Spleen (tissue), 11 donors: ENCODE data around the gene MANBA. TPM values are rescaled to one million over a fixed set of nuclear protein-coding genes. Genes with fewer than 3 reads are reported as not detected.
A peak's percentile ranks its signal among the peaks of the same experiment; 100 is the strongest.

Experiments used
- DNase-seq: peaks from one replicate; pipeline ENCODE4 v3.0.0-alpha.2; 2020
- H3K27ac ChIP-seq, 8 donors: fragments of 200-600 bp; sonication (generic) in 7 of 8; 1 replicate in 4 of 8; 2 replicates in 4 of 8; pipeline versions ENCODE4 v1.5.0 to v1.8.0; 2016 to 2021; ENCODE audit warnings: inconsistent platforms in 4 of 8, mild to moderate bottlenecking in 4 of 8, moderate library complexity in 1 of 8
- H3K27me3 ChIP-seq, 7 donors: fragments of 200-600 bp; sonication (generic) in 6 of 7; replicated peaks in 1 of 7; 1 replicate in 4 of 7; 2 replicates in 3 of 7; pipeline versions ENCODE4 v1.5.0 to v1.8.0; 2016 to 2021; ENCODE audit warnings: inconsistent platforms in 3 of 7, mild to moderate bottlenecking in 1 of 7
- H3K36me3 ChIP-seq, 6 donors: fragments of 200-600 bp; sonication (generic) in 5 of 6; 1 replicate in 4 of 6; 2 replicates in 2 of 6; pipeline versions ENCODE4 v1.5.0 to v1.8.0; 2016 to 2021; ENCODE audit warnings: inconsistent platforms in 2 of 6
- H3K4me1 ChIP-seq, 6 donors: fragments of 200-600 bp; sonication (generic) in 5 of 6; 1 replicate in 3 of 6; 2 replicates in 3 of 6; pipeline versions ENCODE4 v1.5.0 to v1.8.0; 2016 to 2021; ENCODE audit warnings: inconsistent platforms in 3 of 6
- H3K4me3 ChIP-seq, 8 donors: fragments of 200-600 bp; sonication (generic) in 7 of 8; 1 replicate in 4 of 8; 2 replicates in 4 of 8; pipeline versions ENCODE4 v1.5.0 to v1.8.0; 2016 to 2021; ENCODE audit warnings: inconsistent platforms in 4 of 8, mild to moderate bottlenecking in 4 of 8, moderate library complexity in 2 of 8
- H3K9me3 ChIP-seq, 8 donors: fragments of 200-600 bp; sonication (generic) in 7 of 8; 1 replicate in 4 of 8; 2 replicates in 4 of 8; pipeline versions ENCODE4 v1.5.0 to v1.8.0; 2016 to 2021; ENCODE audit warnings: inconsistent platforms in 4 of 8
- POLR2A ChIP-seq, 3 donors: fragments of 450-650 bp; IDR thresholded peaks; one replicate each; pipeline ENCODE4 v1.5.1; 2017; ENCODE audit warnings: antibody characterized with exemption in 3 of 3, mild to moderate bottlenecking in 1 of 3
- POLR2AphosphoS5 ChIP-seq, 3 donors: sonication (generic); formaldehyde crosslinking; IDR thresholded peaks; one replicate each; pipeline ENCODE4 v1.5.1; 2017; ENCODE audit warnings: antibody characterized with exemption in 3 of 3
- WGBS, 5 donors: extraction: QIAGEN DNeasy Blood & Tissue Kit in 3 of 5; methylation state at CpG; one replicate each; pipeline versions ENCODE4 v1.1.5 to v1.1.7; 2013 to 2018; 5-methylcytosine and 5-hydroxymethylcytosine counted together
- intact Hi-C: fragments of 100-400 bp; cut with DNase I; formaldehyde crosslinking; loops from one replicate; pipeline ENCODE4 v1.15.0; 2023; ENCODE audit warnings: low total_unique reads
- polyA plus RNA-seq, 3 donors: library from polyadenylated mRNA; stranded (reverse); fragments of 200-250 nt; gene quantifications; one replicate each; pipeline ENCODE4 v1.2.1, GENCODE V29; 2013
- total RNA-seq, 7 donors: library from RNA; depleted of rRNA in 3 of 7; stranded (reverse); fragments of >200 nt in 3 of 7; fragmentation: NEBNext Ultra II Directional in 4 of 7; extraction: Animal tissue kit (Norgen Biotek cat#: 25700) in 4 of 7; gene quantifications; one replicate each; pipeline versions ENCODE4 v1.1.0 to v1.2.1, GENCODE V29; 2016 to 2021
- TF ChIP-seq, protein P1 (sequence below), 11 experiments: fragments of 200-600 bp in 7 of 11; fragments of 450-650 bp in 4 of 11; sonication (generic) in 4 of 11; IDR thresholded peaks in 8 of 11; conservative IDR thresholded peaks in 3 of 11; 1 replicate in 7 of 11; 2 replicates in 4 of 11; pipeline versions ENCODE4 v1.4.0 to v1.8.0; 2016 to 2021; ENCODE audit warnings: antibody characterized with exemption in 11 of 11, inconsistent platforms in 4 of 11, mild to moderate bottlenecking in 1 of 11
- donor health status: healthy with polysubstance abuse.
- donor health status: DM: no; HTN: no; CAD: no; lungs with moderate emphysema.
- donor health status: DM: no; HTN: no; CAD: no.
- donor health status: Bipolar disorder and iron deficiency.
- donor health status: healthy.
- donor health status: DM: no; HTN: no; CAD: no.
- donor health status: DM: yes; HTN: yes; CAD: no.

The MANBA gene
- total and polyA plus RNA-seq, 10 donors: 15.7 to 112 (median 50.3) TPM

- intact Hi-C loops: no loop called here
- Histone ChIP-seq H3K27ac (no peak overlapping the region), H3K36me3 (peaks cover 0 to 23% (median 0%) of the 10 kb centered on the region in 6 donors), H3K27me3 (no peaks in the 10 kb centered on the region), H3K4me1 (peaks cover 0 to 34% (median 9%) of the 10 kb centered on the region in 6 donors), H3K9me3 (peaks cover 0 to 32% (median 18%) of the 10 kb centered on the region in 8 donors), H3K4me3 (no peak overlapping the region)
- 93 to 96% (median 95%) methylated on average over 11 of the region's 11 CpGs for WGBS, 5 donors
- no peak for DNase-seq
- TF ChIP-seq POLR2AphosphoS5 (IDR thresholded peaks at IDR 0.05) (no peak), POLR2A (IDR thresholded peaks at IDR 0.05) (no peak)
- TF ChIP-seq, protein P1, sequence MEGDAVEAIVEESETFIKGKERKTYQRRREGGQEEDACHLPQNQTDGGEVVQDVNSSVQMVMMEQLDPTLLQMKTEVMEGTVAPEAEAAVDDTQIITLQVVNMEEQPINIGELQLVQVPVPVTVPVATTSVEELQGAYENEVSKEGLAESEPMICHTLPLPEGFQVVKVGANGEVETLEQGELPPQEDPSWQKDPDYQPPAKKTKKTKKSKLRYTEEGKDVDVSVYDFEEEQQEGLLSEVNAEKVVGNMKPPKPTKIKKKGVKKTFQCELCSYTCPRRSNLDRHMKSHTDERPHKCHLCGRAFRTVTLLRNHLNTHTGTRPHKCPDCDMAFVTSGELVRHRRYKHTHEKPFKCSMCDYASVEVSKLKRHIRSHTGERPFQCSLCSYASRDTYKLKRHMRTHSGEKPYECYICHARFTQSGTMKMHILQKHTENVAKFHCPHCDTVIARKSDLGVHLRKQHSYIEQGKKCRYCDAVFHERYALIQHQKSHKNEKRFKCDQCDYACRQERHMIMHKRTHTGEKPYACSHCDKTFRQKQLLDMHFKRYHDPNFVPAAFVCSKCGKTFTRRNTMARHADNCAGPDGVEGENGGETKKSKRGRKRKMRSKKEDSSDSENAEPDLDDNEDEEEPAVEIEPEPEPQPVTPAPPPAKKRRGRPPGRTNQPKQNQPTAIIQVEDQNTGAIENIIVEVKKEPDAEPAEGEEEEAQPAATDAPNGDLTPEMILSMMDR (IDR thresholded peaks at IDR 0.05 in 8 of 11, conservative IDR thresholded peaks at IDR 0.05 in 3 of 11): no peak
Measured at GRCh38 chr4:102736636-102737549, 23.9 kb downstream of the MANBA start.

- intact Hi-C loops: no loop called here
Measured at GRCh38 chr4:102735582-102735981, 25.2 kb downstream of the MANBA start.

GRCh38 chr4:102734591-102735385, 26.0 kb downstream of the MANBA start:
- DNase-seq: no peak
- Histone ChIP-seq H3K4me3 (no peak overlapping the region), H3K4me1 (peaks cover 0 to 34% (median 9%) of the 10 kb centered on the region in 6 donors), H3K36me3 (peaks cover 0 to 37% (median 0%) of the 10 kb centered on the region in 6 donors), H3K9me3 (peaks cover 0 to 39% (median 28%) of the 10 kb centered on the region in 8 donors), H3K27me3 (no peaks in the 10 kb centered on the region), H3K27ac (peak overlapping the region in 5 of 8 donors; percentile 16 to 69 (median 58))
- intact Hi-C loops: no loop called here
- 75 to 81% (median 77%) methylated on average over 5 of the region's 5 CpGs for WGBS, 5 donors
- TF ChIP-seq, protein P1 (IDR thresholded peaks at IDR 0.05 in 8 of 11, conservative IDR thresholded peaks at IDR 0.05 in 3 of 11): no peak
- peak in 1 of 3 donors; percentile 37 for TF ChIP-seq POLR2AphosphoS5 (IDR thresholded peaks at IDR 0.05)

More at GRCh38 chr4:102735582-102735981, 25.2 kb downstream of the MANBA start:
- H3K36me3 ChIP-seq: peaks cover 0 to 29% (median 0%) of the 10 kb centered on the region in 6 donors
- DNase-seq: no peak
- H3K4me3 ChIP-seq: no peak overlapping the region
- 52 to 77% (median 70%) methylated on average over 1 of the region's 1 CpG for WGBS, 5 donors
- no peaks in the 10 kb centered on the region for H3K27me3 ChIP-seq
- peaks cover 0 to 34% (median 9%) of the 10 kb centered on the region in 6 donors for H3K4me1 ChIP-seq
- TF ChIP-seq POLR2A (IDR thresholded peaks at IDR 0.05) (no peak), POLR2AphosphoS5 (IDR thresholded peaks at IDR 0.05) (no peak)
- TF ChIP-seq, protein P1 (IDR thresholded peaks at IDR 0.05 in 8 of 11, conservative IDR thresholded peaks at IDR 0.05 in 3 of 11): no peak
- H3K9me3 ChIP-seq: peaks cover 0 to 41% (median 31%) of the 10 kb centered on the region in 8 donors
- peak overlapping the region in 3 of 8 donors; percentile 58 to 69 (median 61) for H3K27ac ChIP-seq
